GM15510 (cell line): ENCODE results near the gene YPEL4.

Source experiments
- POLR2A ChIP-seq: IDR thresholded peaks from 3 replicates; pipeline ENCODE4 v1.6.1; 2011; ENCODE audit warnings: borderline replicate concordance; ENCODE audit not compliant: insufficient read length; ENCODE audit errors: extremely low read depth

The YPEL4 gene

DNA sequence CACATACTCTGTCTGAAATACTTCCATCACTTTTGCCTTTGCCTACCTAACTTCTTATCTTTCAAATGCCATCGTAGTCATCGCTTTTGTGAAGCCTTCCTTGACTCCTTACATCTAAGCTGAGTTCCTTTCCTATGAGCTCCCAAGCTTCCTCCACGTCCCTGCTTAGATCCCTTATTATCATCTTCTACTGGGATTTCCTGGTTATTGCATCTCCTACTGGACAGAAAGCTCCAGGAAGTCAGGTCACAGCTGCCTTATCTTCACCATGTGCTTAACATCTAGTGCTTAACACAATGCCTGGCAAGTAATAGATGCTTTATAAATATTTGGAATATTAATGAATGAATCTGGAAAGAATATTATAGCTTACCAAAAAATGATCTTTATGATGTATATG, 5.9 kb downstream of the YPEL4 start:
- no peak for TF ChIP-seq POLR2A

DNA sequence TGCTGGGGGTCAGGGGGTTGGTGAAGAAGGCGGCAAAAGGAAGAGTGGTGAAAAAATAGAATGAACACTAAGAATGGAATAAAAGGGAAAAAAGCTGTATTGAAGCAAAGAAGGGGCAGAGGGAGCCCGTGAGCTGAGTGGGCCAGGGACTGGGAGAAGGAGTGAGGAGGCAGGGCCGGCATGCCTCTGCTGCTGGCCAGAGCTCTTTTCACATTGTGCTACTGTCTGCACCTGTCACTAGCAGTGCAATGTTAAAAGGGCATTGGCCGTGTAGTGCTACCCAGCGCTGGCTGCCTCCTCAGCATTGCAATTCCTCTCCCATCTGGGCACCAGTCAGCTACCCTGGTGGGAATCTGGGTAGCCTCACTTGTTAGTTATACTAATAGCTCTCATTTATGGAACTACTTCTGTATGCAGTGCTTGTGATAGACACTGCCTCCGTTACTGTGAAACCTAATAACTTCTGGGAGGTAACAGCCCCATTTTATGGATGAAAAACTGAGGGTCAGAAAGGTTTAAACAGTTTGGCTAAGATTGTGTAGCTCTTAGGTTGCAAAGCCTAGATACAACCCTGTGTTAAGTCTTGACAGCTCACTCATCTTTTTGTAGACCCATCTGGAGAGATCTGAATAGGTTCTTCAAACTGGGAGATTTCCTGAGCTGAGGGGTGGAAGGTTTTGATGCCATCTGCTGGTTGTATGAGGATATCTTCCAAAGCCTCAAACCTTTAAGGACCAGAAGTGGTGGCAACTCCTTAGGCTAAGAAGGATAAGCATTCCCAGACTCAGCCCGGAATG, 8.5 kb downstream of the YPEL4 start:
- TF ChIP-seq POLR2A, result no peak

DNA sequence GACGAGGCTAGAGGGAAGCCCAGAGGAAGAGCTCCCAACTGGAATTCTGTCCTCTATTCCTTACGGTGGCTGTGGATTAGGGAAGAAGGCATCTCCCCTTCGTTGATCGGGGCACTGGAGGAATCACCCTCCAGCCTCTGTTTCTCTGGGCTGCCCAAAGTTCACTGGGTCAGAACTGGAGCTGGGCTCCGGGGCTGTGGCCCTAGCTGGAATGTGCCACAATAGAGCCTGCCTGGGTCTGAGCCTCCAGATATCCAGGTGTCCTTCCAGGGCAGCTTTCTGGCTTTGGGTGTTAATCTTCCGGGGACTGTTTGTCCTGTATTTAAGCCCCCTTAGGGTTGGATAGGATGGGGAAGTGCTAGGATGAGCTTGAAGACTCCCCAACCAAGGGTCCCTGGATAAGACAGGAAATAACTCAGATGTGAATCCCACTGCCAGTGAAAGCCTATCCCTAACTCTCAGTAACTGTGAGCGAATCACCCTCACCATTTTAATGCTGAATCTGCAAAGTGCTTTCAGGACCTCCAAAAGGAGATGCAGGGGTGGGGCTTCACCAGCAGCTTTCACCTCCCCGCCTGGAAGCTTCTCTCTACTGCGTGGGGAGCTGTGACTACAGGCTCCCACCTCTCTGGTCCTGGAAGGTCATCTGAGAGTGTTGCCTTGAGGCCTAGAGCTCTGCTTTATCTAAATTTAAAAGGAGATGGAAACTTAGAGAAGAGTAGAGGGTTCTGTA, 9.5 kb downstream of the YPEL4 start:
- no peak for TF ChIP-seq POLR2A

DNA sequence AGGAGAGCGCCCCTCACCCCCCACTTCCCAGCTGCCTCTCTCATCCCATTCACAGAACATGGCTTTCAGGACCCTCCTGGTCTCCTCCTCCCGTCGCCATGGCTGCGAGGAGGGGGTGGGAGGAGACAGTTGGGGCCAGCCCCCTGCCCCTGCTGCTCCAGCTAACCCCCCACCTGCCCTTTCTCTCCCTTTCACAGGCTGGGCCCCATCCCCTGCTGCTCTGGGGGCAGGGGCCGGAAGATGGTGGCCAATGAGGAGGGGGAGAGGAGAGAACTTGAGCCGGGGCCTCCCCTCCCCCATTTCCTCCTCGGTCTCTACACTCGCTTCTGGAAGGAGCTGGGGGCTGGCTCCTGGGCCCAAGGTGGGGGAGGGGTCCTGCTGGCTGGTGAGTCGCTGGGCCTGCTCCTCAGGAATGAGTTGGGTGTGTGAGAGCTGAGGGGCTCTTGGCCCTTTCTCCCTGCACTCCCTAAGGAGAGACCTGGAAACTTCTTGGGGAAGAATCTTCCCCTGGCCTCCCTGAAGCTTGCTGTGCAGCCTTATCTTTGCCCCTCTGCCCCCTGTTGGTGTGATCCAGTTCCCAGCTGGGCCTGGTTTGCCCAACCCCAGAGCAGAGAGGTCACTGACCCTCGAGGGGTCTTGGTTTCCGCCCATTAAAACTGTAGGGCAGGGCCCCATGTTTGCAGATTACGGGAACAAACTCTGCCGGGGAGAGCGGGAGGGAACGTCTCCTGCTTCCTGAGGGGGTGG, 10.2 kb downstream of the YPEL4 start:
- TF ChIP-seq POLR2A, result no peak

DNA sequence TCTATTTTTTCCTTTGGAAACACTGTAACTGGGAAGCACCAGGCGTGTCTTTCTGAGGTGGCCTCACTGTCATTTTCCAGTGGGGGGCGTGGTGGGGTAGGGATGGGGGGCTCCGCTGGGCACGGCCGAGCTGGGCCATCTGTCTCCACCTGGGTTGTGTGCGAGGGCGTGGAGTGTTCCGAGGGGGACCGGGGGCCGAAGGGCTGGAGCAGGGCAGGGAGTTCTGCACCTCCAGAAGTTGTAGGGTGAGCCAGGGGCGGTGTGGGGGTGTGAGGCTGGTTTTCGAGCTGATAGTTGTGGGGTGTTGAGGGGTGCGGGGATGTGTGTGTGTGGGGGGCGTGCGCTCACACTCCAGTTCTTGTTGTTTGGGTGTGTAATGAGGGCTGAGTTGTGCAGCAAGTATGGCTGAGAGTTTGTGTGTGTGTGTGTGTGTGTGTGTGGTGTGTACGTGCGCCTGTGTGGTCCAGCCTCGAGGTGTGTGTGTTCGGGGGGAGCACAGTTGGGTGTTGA, 10.8 kb downstream of the YPEL4 start:
- no peak for TF ChIP-seq POLR2A

DNA sequence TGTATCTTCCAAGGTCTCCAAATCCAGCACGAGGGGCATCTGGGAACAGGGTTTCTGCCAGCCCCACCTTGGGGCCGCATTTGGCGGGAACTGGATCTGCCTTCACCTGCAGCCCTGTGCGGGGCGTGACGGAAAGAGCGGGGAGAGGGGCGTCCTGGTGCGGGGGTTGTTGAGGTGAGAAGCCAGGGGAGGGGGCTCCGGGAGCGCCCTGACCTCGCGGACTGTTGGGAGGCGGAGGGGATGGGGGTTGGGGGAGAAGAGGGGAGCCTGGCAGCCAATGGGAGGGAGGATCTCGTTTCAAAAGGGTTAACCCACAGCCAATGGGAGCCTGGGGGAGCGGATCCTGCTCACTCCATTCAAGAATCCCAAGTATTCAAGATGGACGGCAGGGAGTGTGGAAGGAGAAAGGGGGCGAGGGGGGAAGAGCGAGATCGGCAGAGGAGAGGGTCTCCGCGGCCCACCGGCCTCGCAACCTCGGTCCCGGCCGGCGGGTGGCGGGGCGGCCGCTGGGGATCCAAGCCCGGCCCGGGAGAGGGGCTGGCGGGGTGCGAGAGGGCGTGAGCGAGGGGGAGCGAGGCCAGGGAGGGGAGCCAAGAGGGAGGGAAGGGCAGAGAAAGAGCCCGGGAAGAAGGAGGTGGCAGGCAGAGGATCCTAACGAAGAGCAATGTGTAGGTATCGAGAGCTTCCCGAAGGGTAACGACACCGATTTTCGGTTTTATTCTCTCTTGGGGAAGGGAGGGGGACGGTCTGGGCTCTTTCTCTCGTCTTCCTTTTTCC, 11.5 kb downstream of the YPEL4 start:
- no peak for TF ChIP-seq POLR2A

DNA sequence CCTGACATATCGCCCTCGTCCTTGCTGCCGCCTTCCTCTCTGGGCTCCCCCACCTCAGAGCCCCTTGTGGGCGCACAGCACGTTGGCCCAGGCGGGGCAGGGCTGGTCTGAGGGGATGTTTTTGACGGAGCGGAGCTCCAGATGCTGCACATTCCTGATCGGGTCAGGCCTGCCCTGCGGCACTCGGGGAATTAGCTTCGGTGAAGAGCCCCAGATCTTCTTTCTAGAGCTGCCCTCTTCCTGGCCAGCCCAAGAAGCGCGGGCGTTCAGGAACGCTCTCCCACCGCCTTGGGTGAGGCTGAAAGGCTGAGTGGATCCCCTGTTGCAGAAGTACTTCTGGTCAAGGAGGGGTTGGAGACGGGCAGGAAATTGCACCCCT, 12.1 kb downstream of the YPEL4 start:
- no peak for TF ChIP-seq POLR2A

DNA sequence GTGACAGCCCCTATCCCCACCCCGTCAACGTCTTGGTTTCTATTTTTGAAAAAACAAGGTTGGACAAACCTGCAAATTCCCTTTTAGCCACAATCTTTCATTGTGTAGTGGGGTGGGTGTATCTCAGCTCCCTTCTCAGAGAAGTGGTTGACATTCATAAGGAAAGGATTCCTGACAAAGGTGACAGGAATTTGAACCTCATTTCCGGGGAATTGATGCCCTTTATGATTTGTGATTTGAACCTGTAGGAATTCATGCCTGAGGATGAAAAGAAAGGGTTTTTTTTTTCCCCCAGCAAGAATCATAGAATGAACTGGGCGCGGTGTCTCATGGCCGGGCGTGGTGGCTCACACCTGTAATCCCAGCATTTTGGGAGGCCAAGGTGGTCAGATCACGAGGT, 14.5 kb downstream of the YPEL4 start:
- TF ChIP-seq POLR2A, result no peak

DNA sequence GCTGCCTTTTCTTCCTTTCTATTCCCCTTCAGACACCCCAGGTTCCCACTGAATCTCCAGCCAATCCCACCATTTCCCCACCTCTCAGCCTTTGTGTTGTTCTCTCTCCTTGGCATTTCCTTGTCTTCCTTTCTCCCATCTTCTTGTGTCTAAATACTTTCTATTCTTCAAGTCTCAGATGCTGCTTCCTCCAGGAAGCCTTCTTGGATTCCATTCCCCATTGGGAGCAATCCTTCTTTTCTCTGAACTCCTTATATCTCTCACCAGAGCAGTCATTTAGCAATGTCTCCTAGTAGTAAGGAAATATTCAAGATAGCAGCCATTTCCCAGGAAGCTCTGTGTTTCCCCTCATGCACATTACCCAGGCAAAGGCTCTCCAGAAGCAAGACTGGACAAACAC, 15.4 kb downstream of the YPEL4 start:
- no peak for TF ChIP-seq POLR2A

DNA sequence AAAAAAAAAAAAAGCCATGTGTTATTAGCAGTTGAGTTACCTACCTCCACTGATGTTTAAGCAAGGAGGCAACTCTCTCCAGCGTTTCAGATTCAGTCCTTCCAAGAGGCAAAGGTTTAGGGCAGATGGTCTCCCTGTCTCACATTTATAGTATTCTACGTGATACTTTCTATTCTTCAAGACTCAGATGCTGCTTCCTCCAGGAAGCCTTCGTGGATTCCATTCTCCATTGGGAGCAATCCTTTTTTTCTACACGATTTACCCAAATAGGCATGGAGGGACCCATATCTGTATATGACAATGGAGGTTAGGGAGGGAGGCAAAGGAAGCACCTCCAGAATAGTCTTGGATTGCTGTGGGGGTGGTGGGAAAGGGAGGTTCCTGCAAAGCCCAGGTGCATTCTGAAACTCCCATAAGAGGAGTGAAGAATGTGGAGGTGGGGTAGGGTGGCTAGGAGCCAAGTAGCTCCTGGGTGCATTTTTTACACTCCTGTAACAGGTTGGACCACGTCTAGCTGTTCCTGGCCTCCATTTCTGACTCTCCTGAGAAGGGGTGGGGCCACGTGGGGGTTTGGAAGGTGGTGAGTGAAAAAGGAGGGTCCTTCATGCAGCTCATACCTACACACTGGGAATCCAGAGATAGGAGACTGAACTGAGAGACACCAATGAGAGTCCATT, 16.2 kb downstream of the YPEL4 start:
- no peak for TF ChIP-seq POLR2A

DNA sequence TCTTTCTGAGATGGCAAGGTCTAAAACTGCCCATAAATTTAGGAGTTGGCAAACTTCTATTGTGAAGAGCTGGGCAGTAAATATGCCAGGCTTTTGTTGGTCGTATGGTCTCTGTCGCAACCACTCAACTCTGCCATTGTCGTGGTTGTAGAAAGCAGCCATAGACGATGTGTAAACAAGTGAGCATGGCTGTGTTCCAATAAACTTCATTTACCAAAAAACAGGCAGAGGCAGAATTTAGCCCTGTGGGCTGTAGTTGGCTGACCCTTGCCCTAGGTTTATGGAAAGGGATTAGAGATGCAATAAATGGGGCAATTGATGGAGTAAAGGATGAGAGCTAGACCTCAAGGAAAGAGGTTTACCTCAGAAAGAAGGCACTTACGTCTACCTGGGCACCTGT, 17.6 kb downstream of the YPEL4 start:
- TF ChIP-seq POLR2A, result no peak

DNA sequence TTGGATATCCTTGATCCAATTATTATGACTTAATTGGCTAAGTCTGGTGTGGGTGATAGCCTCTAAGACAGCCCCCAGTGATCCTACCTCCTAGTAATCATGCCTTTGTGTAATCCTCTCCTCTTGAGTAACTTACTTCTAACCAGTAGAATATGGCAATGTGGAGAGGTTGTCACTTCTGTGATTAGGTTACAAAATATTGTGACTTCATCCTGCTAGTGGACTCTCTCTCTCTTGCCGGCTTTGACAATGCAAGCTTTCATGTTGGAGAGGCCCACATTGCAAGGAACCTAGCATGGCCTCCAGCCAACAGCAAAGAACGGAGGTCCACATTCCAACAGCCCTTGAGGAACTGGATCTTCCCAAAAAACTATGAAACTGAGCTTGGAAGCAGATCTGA, 19.5 kb downstream of the YPEL4 start:
- TF ChIP-seq POLR2A, result no peak

DNA sequence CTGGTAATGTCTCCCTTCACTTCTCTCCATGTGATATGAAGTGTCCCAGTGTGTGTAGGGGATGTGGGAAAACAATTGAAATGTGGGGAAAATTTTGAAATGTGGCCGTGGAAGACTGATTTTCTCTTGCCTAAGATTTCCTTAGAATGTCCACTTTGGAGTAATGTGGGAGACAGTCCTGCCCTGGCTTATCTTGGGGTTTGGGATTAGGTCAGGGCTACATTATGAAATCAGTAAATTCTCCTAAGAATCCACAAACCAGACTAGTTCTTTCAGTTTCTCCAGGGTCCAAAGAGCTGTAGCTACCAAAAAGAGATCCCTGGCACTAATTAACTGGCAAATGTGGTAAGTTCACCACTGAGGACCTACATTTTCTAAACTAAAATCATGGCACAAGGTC, 22.8 kb downstream of the YPEL4 start:
- TF ChIP-seq POLR2A, result no peak

DNA sequence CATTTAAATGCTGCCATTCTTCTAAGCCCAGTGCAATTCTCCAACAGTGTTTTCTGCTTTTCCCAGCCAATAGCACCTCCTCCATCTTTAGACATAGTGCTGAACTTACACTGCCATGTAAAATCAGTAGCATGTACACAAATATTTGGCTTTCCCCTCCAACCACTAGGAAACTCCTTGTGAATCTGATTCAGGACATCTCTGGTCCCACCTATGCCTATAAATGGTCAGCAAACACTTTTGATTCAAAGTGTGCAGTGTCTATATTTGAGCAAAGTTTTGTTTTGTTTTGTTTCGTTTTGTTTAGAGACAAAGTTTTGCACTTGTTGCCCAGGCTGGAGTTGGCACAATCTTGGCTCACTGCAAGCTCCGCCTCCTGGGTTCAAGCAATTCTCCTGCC, 24.8 kb downstream of the YPEL4 start:
- TF ChIP-seq POLR2A, result no peak
